GM18519 (cell line): ENCODE data around the gene GABRR3.
A peak's percentile ranks its signal among the peaks of the same experiment; 100 is the strongest.

Experiments
- ATAC-seq: cut with Tn5 transposase; IDR thresholded peaks from one replicate; pipeline ENCODE4 v1.9.1; 2021; ENCODE audit warnings: mild to moderate bottlenecking, moderate library complexity; ENCODE audit not compliant: unreplicated experiment, low FRiP score

The GABRR3 gene

GRCh38 chr3:97992547-97993173 lies 42.5 kb downstream of the GABRR3 start:
- ATAC-seq: no peak

GRCh38 chr3:97991293-97991682 lies 43.8 kb downstream of the GABRR3 start:
- ATAC-seq: no peak

- no peak for ATAC-seq
Measured at GRCh38 chr3:97990624-97991292, 44.4 kb downstream of the GABRR3 start.

GRCh38 chr3:97988784-97989568 lies 46.1 kb downstream of the GABRR3 start:
- no peak for ATAC-seq

- no peak for ATAC-seq
Measured at GRCh38 chr3:97987306-97987705, 47.8 kb downstream of the GABRR3 start.

- ATAC-seq: no peak
Measured at GRCh38 chr3:97983933-97984491, 51.1 kb downstream of the GABRR3 start.

- no peak for ATAC-seq
Measured at GRCh38 chr3:97981886-97982285, 53.2 kb downstream of the GABRR3 start.

- ATAC-seq: no peak
Measured at GRCh38 chr3:97979610-97980009, 55.5 kb downstream of the GABRR3 start.

- no peak for ATAC-seq
Measured at GRCh38 chr3:97975466-97975865, 59.6 kb downstream of the GABRR3 start.

- no peak for ATAC-seq
Measured at GRCh38 chr3:97974996-97975395, 60.1 kb downstream of the GABRR3 start.

GRCh38 chr3:97972976-97973375 lies 62.1 kb downstream of the GABRR3 start:
- no peak for ATAC-seq

GRCh38 chr3:97971679-97972567 lies 63.2 kb downstream of the GABRR3 start, which contains the start of gene RIOX2:
Gene RIOX2, minus strand, starts transcription at chr3:97972431. Its CDS starts 4,838 bp downstream, at chr3:97967593.
- ATAC-seq: peak; percentile 85

GRCh38 chr3:97970956-97971620 lies 64.0 kb downstream of the GABRR3 start:
- no peak for ATAC-seq

GRCh38 chr3:97970156-97970555 lies 65.0 kb downstream of the GABRR3 start:
- no peak for ATAC-seq

- ATAC-seq: no peak
Measured at GRCh38 chr3:97969541-97969940, 65.6 kb downstream of the GABRR3 start.

- no peak for ATAC-seq
Measured at GRCh38 chr3:97968376-97968775, 66.7 kb downstream of the GABRR3 start.

- ATAC-seq: no peak
Measured at GRCh38 chr3:97967966-97968365, 67.1 kb downstream of the GABRR3 start.

- no peak for ATAC-seq
Measured at GRCh38 chr3:97960993-97961766, 73.9 kb downstream of the GABRR3 start.

- ATAC-seq: no peak
Measured at GRCh38 chr3:97960551-97960950, 74.6 kb downstream of the GABRR3 start.
